Uterus (tissue), 2 donors: ENCODE results near the gene PRKAR1B.

Experiments used
- POLR2A ChIP-seq, 2 donors: fragments of 450-650 bp; IDR thresholded peaks; one replicate each; pipeline ENCODE4 v1.6.1; 2016; ENCODE audit warnings: antibody characterized with exemption in 2 of 2, mild to moderate bottlenecking in 1 of 2, moderate library complexity in 1 of 2
- TF ChIP-seq, protein P1 (sequence below), 4 experiments: fragments of 200-600 bp in 2 of 4; fragments of 450-650 bp in 2 of 4; sonication (generic) in 2 of 4; IDR thresholded peaks; one replicate each; pipeline ENCODE4 v1.5.1; 2016 to 2019; ENCODE audit warnings: antibody characterized with exemption in 4 of 4, mild to moderate bottlenecking in 2 of 4, moderate library complexity in 1 of 4

DNA sequence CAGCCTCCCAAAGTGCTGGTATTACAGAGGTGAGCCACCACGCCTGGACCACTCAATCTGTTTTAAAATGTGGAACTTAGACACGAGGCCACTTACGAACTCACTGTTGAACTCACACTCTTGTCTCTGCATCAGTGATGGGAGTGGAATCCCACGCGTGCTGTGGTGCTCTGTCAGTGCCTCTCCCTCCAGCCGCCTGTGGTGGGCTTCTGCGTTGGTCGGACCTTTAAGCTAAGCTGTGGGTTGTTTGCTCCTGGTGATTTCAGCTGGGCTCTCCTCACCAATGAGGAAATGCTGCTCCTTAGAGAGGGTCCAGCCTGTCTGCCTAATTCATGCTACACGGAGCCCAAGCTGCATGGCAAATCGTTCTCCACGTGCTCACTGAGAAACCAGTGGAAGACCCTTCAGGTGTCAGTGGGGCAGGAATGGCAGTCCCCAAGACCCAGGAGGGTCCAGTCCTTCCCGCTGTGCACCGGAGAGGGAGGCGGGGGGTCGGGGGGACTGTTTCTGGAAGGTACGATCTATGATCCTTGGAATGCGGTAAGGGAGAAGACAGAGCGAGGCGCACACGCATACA lies 17.9 kb upstream of the PRKAR1B start:
- TF ChIP-seq, protein P1, sequence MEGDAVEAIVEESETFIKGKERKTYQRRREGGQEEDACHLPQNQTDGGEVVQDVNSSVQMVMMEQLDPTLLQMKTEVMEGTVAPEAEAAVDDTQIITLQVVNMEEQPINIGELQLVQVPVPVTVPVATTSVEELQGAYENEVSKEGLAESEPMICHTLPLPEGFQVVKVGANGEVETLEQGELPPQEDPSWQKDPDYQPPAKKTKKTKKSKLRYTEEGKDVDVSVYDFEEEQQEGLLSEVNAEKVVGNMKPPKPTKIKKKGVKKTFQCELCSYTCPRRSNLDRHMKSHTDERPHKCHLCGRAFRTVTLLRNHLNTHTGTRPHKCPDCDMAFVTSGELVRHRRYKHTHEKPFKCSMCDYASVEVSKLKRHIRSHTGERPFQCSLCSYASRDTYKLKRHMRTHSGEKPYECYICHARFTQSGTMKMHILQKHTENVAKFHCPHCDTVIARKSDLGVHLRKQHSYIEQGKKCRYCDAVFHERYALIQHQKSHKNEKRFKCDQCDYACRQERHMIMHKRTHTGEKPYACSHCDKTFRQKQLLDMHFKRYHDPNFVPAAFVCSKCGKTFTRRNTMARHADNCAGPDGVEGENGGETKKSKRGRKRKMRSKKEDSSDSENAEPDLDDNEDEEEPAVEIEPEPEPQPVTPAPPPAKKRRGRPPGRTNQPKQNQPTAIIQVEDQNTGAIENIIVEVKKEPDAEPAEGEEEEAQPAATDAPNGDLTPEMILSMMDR (IDR thresholded peaks at IDR 0.05), result no peak
- no peak for TF ChIP-seq POLR2A (IDR thresholded peaks at IDR 0.05)
